Bronchial epithelial cell (primary cell): ENCODE results near the gene SUGT1. TPM values are rescaled to one million over a fixed set of nuclear protein-coding genes. Genes with fewer than 3 reads are reported as not detected.
A peak's percentile ranks its signal among the peaks of the same experiment; 100 is the strongest.

Source experiments
- DNase-seq: peaks from one replicate; pipeline ENCODE4 v3.0.0-alpha.2; 2010; ENCODE audit warnings: low read depth
- FAIRE-seq: peaks from 2 replicates; lab custom pipeline; 2011; peaks lifted over from hg19 to GRCh38; lab: Jason Lieb, UNC
- H3K27me3 ChIP-seq: 2 replicates; pipeline ENCODE4 v1.5.1; 2011; ENCODE audit warnings: low read length; ENCODE audit not compliant: control insufficient read depth, insufficient read depth
- H3K36me3 ChIP-seq: 2 replicates; pipeline ENCODE4 v1.5.1; 2011; ENCODE audit warnings: low read length; ENCODE audit not compliant: control insufficient read depth, insufficient read depth
- H3K4me3 ChIP-seq: 2 replicates; pipeline ENCODE4 v1.5.1; 2011; ENCODE audit warnings: mild to moderate bottlenecking, low read depth, low read length, control low read depth
- CTCF ChIP-seq: IDR thresholded peaks from 2 replicates; pipeline ENCODE4 v1.5.1; 2011; ENCODE audit warnings: mild to moderate bottlenecking, moderate library complexity, low read length, control low read depth, inconsistent platforms; ENCODE audit not compliant: insufficient read depth, severe bottlenecking
- total RNA-seq: library from RNA; depleted of rRNA; stranded (reverse); fragments of >200 nt; gene quantifications from 2 replicates; pipeline ENCODE4 v1.2.1, GENCODE V29; 2014

SUGT1 gene
- total RNA-seq, 1 donor from 2014 or later: 25.8 TPM

- Histone ChIP-seq H3K27me3 (peaks cover 18% of the 10 kb centered on the region), H3K4me3 (no peak overlapping the region), H3K36me3 (no peaks in the 10 kb centered on the region)
- DNase-seq (no peak), FAIRE-seq (no peak)
- TF ChIP-seq CTCF: no peak
Measured at GRCh38 chr13:52737965-52738364, 85.3 kb downstream of the SUGT1 start.

- Histone ChIP-seq H3K4me3 (no peak overlapping the region), H3K27me3 (peaks cover 18% of the 10 kb centered on the region), H3K36me3 (no peaks in the 10 kb centered on the region)
- no peak for DNase-seq
- FAIRE-seq: no peak
- TF ChIP-seq CTCF: peak; percentile 31
Measured at GRCh38 chr13:52738719-52739467, 86.3 kb downstream of the SUGT1 start.

- no peak within 1 kb of the TSS for H3K4me3 ChIP-seq
- no peaks in the 10 kb centered on the region for H3K36me3 ChIP-seq
- peaks cover 18% of the 10 kb centered on the region for H3K27me3 ChIP-seq
- DNase-seq (no peak), FAIRE-seq (no peak)
- no peak for TF ChIP-seq CTCF
Measured at GRCh38 chr13:52739468-52740071, 86.9 kb downstream of the SUGT1 start, which contains the start of gene CNMD. Gene CNMD (minus strand): TSS chr13:52739820. CDS start chr13:52739701, 119 bp downstream.

- Histone ChIP-seq H3K36me3 (no peaks in the 10 kb centered on the region), H3K4me3 (no peak overlapping the region), H3K27me3 (peaks cover 16% of the 10 kb centered on the region)
- TF ChIP-seq CTCF: no peak
- FAIRE-seq (no peak), DNase-seq (no peak)
Measured at GRCh38 chr13:52743569-52743968, 90.9 kb downstream of the SUGT1 start.

GRCh38 chr13:52743988-52744387 is 91.4 kb downstream of the SUGT1 start:
- TF ChIP-seq CTCF: no peak
- DNase-seq (no peak), FAIRE-seq (no peak)
- Histone ChIP-seq H3K36me3 (no peaks in the 10 kb centered on the region), H3K27me3 (peaks cover 13% of the 10 kb centered on the region), H3K4me3 (no peak overlapping the region)
